ENCODE data around the gene RPL4. TPM values are rescaled to one million over a fixed set of nuclear protein-coding genes. Genes with fewer than 3 reads are reported as not detected.

Gene RPL4
- total and polyA plus RNA-seq, 2 of the 8 experiments (the other 6 are each of a cell fraction or from before 2014, with no cell fraction given) = 3,950 to 3,973 TPM

- Histone ChIP-seq H3K4me3 (ENCODE audit: extremely low read depth in 1 of 4, insufficient read depth in 2 of 4, low read depth in 3 of 4, low read length in 4 of 4) (no peak overlapping the region), H4K20me1 (replicated peaks in 1 of 2; ENCODE audit: control insufficient read depth in 1 of 2, insufficient read depth in 2 of 2, low read length in 2 of 2) (no peaks in the 10 kb centered on the region), H3K4ac (replicated peaks; ENCODE audit: insufficient read length, low read depth, low read length) (no peak overlapping the region), H3K4me2 (ENCODE audit: insufficient read depth in 1 of 2, low read depth in 2 of 2, low read length in 2 of 2) (no peak overlapping the region), H3K14ac (ENCODE audit: insufficient read length) (no peak overlapping the region), H2BK12ac (ENCODE audit: low read depth, low read length) (no peak overlapping the region), H3K9me3 (ENCODE audit: insufficient read depth in 2 of 2, low read depth in 1 of 2, low read length in 1 of 2) (no peaks in the 10 kb centered on the region), H3K27me3 (replicated peaks in 1 of 4; ENCODE audit: control insufficient read depth in 3 of 4, extremely low read depth in 1 of 4, insufficient read depth in 3 of 4, low read length in 3 of 4) (no peaks in the 10 kb centered on the region), H3K9ac (replicated peaks in 1 of 4; ENCODE audit: extremely low read depth in 1 of 4, low read depth in 3 of 4, low read length in 3 of 4) (no peak overlapping the region), H4K8ac (ENCODE audit: extremely low read depth, insufficient read depth, low read length) (no peak overlapping the region), H4K5ac (ENCODE audit: insufficient read length, low read depth, low read length) (no peak overlapping the region), H2BK20ac (ENCODE audit: low read length) (no peak overlapping the region), H4K91ac (replicated peaks; ENCODE audit: insufficient read length, low read length) (no peak overlapping the region), H3K36me3 (ENCODE audit: control insufficient read depth in 2 of 4, insufficient read depth in 4 of 4, low read length in 3 of 4) (peaks cover 11 to 72% (median 34%) of the 10 kb centered on the region in 4 experiments), H3K27ac (ENCODE audit: low read depth, low read length) (no peak overlapping the region), H3K56ac (replicated peaks; ENCODE audit: insufficient read length, low read depth, low read length) (no peak overlapping the region), H2BK15ac (ENCODE audit: low read length) (no peak overlapping the region), H2AFZ (ENCODE audit: low read length) (no peak overlapping the region), H2BK5ac (ENCODE audit: low read depth, low read length) (no peak overlapping the region), H3K79me1 (ENCODE audit: low read depth, low read length) (peaks cover 2% of the 10 kb centered on the region; the same call in 1 of the 2 replicates), H3K23ac (ENCODE audit: insufficient read length) (no peak overlapping the region), H3K4me1 (replicated peaks in 1 of 4; ENCODE audit: control insufficient read depth in 3 of 4, insufficient read depth in 4 of 4, low read length in 3 of 4) (peaks cover 0 to 5% (median 3%) of the 10 kb centered on the region in 4 experiments; a peak in 3 of 7 replicates), H2BK120ac (replicated peaks; ENCODE audit: low read depth, low read length) (no peak overlapping the region), H2AK5ac (ENCODE audit: low read depth, low read length) (no peak overlapping the region), H3K18ac (ENCODE audit: extremely low read depth, low read length) (no peak overlapping the region), H3K23me2 (ENCODE audit: low read depth, low read length) (peaks cover 4% of the 10 kb centered on the region; the same call in 1 of the 2 replicates), H3K79me2 (ENCODE audit: control insufficient read depth in 1 of 2, insufficient read depth in 2 of 2, low read length in 2 of 2) (no peaks in the 10 kb centered on the region; a peak in 1 of 4 replicates)
- FAIRE-seq = no peak
- 97% methylated on average over 2 of the region's 2 CpGs; no CpG with 5 or more reads in 1 of the 2 experiments for WGBS, 2 experiments (ENCODE audit: extremely low coverage in 1 of 2, insufficient coverage in 1 of 2, insufficient read length in 1 of 2, insufficient replicate concordance in 2 of 2, low coverage in 1 of 2, low lambda C conversion rate in 2 of 2, missing lambda C conversion rate in 1 of 2)
- ChIA-PET CTCF (ENCODE audit: partially characterized antibody) (interaction anchor here (0.6 to 1.8 kb wide), 3 partner anchors 11 to 106 kb away, joined by 3 to 5 read pairs (median 3); partner anchors contain the start of gene ZWILCH), POLR2A (ENCODE audit: partially characterized antibody) (interaction anchor here (0.9 to 3.3 kb wide), 6 partner anchors 10 to 21 kb away, joined by 3 to 15 read pairs (median 4); partner anchors contain the start of genes RPL4 and ZWILCH)
- TF ChIP-seq SIRT6 (IDR thresholded peaks at IDR 0.05; ENCODE audit: low read length) = no peak
- TF ChIP-seq POLR2A (IDR thresholded peaks at IDR 0.05; ENCODE audit: control extremely low read depth in 1 of 2, low read depth in 2 of 2, low read length in 2 of 2) = 0 out of 3 replicates have a peak, but pooled peaks of 1 of the 2 experiments have one; percentile 5
- peak; percentile 22; the same call in 1 of the 2 replicates for TF ChIP-seq USF2 (IDR thresholded peaks at IDR 0.05; ENCODE audit: low read length)
- no peak for TF ChIP-seq SP4 (IDR thresholded peaks at IDR 0.05; ENCODE audit: low read length)
- no peak for TF ChIP-seq CTCF (IDR thresholded peaks at IDR 0.05; ENCODE audit: control extremely low read depth in 1 of 3, insufficient read depth in 1 of 3, low read depth in 1 of 3, low read length in 3 of 3)
- TF ChIP-seq POLR2AphosphoS5 (IDR thresholded peaks at IDR 0.05; ENCODE audit: low read depth, low read length) = peak; percentile 18; the same call in 1 of the 2 replicates
- DNase-seq (ENCODE audit: low read depth in 1 of 2, low spot score in 2 of 2) = no peak
Observed at GRCh38 chr15:66494262-66494661, 10.4 kb downstream of the RPL4 start.
